GM18498 (cell line): ENCODE results near the gene GTPBP1.

Experiments used
- ATAC-seq: cut with Tn5 transposase; IDR thresholded peaks from one replicate; pipeline ENCODE4 v1.9.1; 2021; ENCODE audit warnings: mild to moderate bottlenecking, moderate library complexity; ENCODE audit not compliant: unreplicated experiment

GTPBP1 gene

DNA sequence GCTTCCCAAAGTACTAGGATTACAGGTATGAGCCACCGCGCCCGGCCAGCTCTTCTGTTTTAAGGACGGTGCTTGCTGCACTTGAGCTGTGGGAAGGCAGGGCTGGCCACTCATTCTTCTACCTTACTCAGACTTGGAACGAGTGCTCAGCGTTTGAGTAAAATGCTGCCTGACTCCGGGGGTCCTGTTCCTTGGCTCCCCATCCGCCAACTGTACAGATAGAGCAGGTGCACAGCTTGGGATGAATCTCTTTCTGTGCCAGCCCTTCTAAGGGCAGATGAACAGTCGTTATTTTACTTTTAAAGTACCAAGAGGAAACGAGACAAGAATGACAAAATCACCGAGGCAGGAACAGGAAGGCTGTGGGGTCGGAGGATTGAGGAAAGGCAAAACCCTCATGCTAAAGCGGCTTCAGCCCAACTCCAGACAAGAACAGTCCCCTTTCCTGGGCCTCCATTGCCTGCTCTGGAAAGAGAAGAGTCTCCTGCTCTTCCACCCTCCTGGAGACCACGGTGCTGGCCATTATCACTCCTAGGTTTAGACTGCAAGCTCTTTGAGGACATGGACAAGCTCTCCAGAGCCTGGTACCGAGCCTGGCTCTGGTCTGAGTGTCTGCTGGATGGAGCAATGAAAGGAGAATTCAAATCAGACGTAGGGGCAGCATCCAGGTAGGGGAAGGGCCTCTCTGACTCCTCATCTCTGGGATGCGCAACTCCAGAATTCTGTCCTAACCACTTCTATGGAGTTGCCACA lies 51.1 kb downstream of the GTPBP1 start:
- ATAC-seq: no peak

DNA sequence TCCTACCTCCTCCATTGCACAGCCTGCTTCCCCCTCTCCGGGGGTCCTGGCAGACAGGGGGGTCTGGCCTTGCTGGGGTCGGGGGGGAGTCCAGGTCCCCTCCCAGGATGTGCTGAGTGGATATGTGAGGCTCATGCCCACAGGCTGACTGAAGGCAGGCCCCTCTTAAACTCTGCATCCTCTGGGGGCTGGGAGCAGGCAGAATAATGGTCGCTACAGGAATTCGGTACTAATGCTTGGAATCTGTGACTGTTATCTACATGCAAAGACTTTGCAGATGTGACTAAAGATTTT lies 51.7 kb downstream of the GTPBP1 start:
- no peak for ATAC-seq

DNA sequence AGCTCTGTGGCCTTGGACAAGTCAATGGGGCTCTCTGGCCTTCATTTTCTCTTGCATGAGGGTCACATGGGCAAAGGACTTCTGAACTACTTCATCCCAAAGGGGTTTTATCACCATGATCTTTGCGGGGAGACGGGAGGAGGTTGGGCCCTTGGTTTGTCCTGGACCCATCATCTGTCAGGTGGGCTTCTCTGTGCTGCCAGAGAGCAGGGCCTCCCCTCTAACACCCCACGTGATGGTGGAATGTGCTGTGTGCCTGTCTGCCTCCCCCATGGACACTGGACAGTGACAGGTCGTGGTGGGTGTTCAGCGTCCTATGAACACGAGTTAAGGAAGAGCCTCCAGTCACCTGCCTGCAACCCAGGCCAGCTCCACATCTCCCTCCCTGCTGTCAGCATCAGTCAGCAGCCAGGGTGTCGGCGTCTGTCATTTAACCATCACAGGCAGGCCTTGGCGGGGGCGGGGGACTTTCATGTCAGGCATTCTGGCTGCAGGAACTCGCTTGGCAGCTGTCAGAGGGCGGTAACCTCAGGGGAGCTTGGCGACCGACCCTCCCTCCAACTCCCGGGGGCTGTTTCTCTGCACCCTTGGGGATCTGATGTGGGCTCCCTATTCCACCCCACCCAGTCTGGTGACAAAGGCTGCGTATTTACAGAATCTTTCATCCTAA lies 52.7 kb downstream of the GTPBP1 start:
- no peak for ATAC-seq

- no peak for ATAC-seq
Observed at GRCh38 chr22:38759005-38759404, 53.3 kb downstream of the GTPBP1 start.

DNA sequence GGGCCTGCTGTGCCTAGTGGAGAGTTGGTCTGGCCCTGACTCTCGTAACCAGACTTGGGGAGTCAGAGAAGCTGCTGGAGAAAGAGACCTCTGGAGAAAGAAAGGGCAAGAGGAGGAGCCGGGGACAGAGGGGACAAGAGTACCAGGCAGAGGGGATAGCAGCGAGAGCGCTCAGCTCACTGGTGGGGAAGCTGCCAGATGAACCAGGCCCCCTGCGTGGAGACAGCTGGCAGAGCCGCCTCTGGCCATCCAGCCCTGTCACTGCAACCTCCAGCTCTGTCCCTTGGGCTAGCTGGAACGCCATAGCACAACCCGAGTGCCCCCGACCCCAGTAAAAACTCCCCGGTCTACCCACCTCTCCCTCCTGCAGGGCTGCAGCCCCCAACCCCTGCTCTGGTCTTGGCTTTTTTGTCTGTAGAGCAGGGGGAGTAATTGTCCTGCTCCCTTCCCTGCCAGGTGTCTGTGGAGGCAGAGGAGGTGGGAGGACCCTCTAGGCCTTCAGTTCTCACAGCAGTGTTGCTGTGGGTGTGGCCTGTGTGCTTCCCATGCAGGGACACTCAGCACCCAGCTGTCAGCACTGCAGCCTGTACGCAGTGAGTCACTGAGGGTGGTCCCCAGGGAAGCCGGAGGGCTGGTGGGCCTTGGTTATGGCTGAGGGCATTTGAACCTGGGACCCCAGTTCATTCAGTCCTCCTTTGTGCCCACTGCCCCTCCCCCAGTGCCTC lies 54.9 kb downstream of the GTPBP1 start:
- ATAC-seq: no peak

GRCh38 chr22:38761202-38762162 lies 55.7 kb downstream of the GTPBP1 start:
- ATAC-seq: no peak

GRCh38 chr22:38762551-38762983 lies 56.8 kb downstream of the GTPBP1 start:
- no peak for ATAC-seq

DNA sequence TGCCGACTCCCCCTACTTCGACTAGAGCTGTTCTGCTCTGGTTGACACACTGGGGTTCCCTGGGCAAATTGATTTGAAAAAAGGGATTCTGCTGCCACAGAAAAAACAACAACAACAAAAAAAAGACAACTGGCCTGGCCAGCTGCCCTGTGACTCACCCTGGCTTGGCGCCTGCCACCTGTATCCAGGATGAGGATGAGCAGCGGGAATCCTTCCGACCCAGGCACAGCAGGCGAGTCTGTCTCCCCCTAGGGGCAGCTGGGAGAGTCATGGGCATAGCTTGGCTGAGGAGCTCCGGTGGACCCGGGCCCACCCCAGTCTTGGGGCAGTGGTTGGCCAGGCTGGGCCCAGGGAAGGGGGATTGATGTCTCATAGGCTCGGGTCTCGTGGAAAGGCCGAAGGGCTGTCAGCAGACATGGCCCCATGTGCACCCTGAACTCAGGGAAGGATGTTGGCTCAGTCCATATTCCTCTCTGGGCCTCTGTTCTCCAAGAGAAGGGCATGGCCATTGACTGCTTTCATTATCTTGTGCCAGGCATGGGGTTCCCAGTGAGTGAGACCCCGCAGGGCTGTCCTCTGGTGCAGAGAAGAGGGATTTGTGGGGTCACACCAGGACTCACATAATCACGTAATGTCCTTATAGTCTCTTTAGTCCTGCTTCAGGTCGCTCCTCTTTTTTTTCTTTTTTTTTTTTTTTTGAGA lies 60.5 kb downstream of the GTPBP1 start:
- no peak for ATAC-seq

DNA sequence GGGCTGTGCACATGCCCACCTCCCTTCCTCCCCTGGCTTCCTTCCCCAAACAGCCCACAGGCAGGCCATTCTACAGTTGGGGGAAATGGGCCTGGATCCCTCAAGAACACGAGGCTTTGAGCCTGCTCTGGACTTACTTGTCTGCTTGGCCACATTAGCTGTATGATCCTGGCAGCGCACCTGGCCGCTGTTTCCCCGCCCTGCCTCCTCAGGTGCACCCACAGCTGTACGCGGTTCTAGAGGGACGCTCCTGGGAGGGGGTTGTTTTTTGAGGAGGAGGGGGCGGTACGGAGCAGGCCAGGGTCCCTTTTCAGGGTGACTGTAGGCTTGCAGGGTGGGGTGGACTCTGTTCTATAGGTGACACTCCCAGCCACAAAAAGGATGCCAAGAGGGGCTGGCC lies 61.6 kb downstream of the GTPBP1 start:
- no peak for ATAC-seq

GRCh38 chr22:38768036-38768435 lies 62.3 kb downstream of the GTPBP1 start:
- ATAC-seq: no peak

DNA sequence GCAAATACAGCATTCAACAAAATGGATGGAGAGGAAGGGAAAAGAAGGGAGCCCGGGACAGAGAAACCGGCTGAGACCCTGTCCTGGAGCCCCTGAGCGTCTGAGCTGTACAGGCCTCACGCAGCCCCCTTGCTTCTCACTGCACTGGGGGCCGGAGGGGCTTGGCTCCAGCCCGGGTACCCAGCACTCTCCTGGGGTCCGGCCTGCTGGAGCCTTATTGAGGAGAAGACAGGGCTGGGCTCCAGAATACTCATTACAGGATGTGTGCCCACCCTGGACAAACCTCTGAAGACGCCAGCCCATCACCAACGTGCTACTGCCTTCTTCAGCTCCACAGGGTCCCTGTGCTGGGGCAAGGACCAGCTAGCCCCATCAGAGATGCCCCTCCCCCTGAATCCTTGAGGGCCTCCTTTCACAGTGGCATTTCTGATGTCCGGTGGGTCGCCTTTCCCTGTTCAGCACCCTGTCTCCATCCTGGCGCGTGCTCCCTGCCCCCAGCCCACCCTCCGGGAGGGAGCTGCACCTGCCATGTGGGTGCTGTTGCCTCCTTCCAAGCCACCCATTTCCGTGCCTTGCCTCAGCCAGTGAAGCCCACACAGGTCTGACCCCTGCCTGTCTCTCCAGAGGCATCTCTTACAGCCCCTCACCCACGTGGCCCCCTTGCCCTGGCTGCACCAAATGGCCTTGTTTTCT lies 64.7 kb downstream of the GTPBP1 start:
- no peak for ATAC-seq

DNA sequence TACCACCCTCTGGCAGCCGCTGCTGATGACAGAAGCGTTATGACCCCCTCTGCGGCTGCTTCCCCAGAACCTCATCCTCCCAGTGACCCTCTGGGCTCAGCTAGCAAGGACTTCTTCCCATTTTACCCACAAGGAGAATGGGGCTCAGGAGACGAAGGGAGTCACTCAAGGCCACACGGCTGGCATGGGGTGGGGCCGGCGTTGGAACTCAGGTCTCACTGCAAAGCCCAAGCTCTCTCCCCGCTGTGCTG lies 66.8 kb downstream of the GTPBP1 start:
- ATAC-seq: no peak

DNA sequence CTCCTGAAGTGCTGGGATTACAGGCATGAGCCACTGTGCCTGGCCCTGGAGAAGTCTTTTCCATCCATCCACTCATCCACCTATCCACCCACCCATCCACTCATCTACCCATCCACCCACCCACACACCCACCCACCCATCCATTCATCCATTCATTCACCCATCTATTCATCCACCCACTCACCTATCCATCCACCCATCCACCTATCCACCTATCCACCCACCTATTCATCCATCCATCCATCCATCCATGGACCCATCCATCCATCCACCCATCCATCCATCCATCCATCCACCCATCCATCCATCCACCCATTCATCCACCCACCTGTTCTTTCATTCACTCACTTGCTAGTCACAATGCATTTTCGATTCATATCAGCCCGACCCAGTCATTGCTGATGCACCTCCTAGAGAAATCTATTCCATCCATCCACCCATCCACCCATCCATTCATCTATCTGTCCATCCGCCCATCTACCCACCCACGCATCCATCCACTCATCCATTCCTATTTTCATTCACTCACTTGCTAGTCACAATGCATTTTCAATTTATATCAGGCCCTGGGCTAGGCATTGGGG lies 67.7 kb downstream of the GTPBP1 start:
- no peak for ATAC-seq

- ATAC-seq: no peak
Observed at GRCh38 chr22:38774496-38775166, 68.9 kb downstream of the GTPBP1 start.

- no peak for ATAC-seq
Observed at GRCh38 chr22:38775656-38776055, 69.9 kb downstream of the GTPBP1 start.

DNA sequence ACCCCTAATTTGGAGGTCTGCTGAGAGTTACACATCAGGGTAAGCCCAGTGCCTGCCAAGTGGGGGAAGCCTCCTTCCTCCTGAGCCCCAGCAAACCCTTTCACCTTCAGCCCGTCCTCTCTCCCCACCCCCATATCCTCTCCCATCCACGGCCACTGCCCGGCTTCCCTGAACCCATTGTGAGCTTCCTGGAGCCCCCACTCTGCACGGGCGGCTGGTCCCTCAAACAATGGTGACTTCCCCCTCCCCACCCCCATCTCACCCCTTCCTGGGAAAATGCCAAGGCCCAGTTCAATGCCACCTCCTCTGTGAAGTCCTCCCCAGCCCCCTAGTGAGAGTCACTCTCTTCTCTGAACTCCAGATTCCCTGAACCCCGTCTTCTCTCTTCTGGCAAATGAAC lies 70.3 kb downstream of the GTPBP1 start:
- ATAC-seq: no peak

DNA sequence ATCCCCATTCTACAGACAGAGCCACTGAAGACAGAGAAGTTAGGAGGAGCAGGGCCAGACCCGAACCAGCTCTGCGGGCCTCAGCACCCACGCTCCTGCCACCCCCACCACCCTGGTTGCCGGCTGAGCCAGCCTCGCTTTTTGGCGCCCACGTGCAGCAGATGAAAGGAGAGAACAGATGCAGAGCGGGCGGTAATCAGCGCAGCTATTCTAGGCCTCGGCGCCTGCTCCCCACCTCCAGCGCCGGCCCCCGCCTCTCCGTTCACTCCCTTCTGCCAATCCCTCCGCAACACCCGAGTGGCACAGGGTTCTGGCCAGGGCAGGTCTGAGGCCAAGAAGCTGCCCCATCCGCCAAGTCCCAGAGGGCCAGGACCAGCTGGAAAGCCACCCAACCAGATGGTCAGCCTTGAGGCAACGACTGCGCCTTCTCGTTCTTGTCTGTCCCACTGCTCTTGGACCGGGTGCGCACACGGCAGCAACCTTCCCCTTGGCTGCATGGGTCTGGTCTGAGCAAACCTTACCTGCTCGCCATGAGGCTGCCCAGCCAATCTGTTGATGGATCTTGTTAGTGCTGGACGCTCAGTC lies 71.4 kb downstream of the GTPBP1 start:
- ATAC-seq: no peak

DNA sequence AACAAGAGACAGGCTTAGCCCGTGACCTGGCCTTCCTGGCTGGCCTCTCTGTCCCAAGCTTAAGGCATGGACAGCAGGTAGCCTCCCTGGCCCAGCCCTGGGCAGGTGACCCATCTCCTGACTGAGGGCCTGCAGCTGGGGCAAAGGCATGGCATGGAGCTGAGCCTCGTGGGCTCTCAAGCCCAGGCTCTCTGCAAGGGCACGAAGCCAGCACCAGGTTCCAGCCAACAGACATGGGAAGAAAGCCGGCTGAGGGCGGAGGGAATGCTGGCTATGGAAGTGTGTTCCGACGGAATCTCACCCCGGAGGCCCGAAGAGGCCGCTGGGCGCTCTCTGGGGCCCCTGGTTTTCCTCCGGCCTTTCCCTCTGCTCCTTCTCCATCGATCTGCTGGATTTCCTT lies 75.3 kb downstream of the GTPBP1 start:
- ATAC-seq: no peak
